Measurements from ENCODE around the gene PELI1.

The PELI1 gene

DNA sequence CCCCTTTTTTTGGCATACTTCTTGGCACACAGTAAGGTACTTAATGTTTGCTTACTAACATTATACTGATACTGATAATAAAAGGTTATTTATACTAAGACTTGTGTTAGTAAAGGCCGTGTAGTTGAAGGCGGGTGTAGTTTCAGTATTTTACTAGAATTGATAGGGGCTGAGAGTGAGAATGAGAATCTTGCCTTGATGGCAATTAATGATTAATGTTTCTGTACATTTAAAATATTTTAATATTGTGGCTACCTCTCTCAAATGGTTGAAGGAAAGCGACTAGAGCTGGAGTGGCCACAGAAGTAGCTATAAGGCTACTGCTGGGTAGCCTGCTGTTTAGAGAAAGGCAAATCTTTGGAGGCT, 29.3 kb downstream of the PELI1 start:
- no peak for DNase-seq (ENCODE audit: extremely low read depth, low read depth)
- TF ChIP-seq, protein P1, sequence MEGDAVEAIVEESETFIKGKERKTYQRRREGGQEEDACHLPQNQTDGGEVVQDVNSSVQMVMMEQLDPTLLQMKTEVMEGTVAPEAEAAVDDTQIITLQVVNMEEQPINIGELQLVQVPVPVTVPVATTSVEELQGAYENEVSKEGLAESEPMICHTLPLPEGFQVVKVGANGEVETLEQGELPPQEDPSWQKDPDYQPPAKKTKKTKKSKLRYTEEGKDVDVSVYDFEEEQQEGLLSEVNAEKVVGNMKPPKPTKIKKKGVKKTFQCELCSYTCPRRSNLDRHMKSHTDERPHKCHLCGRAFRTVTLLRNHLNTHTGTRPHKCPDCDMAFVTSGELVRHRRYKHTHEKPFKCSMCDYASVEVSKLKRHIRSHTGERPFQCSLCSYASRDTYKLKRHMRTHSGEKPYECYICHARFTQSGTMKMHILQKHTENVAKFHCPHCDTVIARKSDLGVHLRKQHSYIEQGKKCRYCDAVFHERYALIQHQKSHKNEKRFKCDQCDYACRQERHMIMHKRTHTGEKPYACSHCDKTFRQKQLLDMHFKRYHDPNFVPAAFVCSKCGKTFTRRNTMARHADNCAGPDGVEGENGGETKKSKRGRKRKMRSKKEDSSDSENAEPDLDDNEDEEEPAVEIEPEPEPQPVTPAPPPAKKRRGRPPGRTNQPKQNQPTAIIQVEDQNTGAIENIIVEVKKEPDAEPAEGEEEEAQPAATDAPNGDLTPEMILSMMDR (IDR thresholded peaks at IDR 0.05; ENCODE audit: low read depth, low read length), result no peak

DNA sequence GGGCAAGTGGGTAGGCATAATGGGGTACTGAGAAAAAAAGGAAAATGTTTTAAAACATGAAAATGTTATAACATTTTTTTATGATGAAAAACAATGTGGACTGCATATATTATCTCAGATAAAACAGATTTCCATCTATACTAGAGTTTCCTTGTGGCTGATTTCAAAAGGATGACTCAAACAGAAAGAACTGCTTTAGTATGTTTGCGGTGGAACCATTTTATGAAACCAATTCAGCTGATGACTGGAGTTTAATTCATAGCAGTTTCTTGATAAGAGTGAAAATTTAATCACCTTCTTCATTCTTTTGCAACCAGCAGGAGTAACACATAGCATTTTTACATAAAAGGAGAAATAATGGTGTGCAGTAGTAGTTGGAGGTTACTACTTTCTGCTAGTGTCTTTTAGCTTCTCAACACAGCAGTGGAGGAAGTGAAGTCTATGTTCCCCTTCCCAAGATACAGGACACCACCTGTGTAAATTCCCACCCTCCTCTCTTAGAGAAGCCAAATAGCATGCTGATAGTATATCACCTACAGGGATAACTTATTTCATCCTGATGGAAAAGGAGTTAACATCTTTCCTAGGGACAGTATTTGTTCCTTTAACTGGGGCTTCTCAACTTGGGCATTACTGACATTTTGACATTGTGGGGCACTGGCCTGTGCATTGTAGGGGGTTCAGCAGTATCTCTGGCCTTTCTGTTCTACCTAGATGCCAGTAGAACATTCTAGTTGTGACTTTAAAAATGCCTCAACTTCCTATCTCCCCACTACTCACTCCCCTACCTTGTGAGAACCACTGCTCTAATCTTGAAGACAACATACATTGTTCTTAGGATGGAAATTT, 29.9 kb downstream of the PELI1 start:
- DNase-seq (ENCODE audit: extremely low read depth, low read depth), result peak; percentile 19
- TF ChIP-seq, protein P1 (IDR thresholded peaks at IDR 0.05; ENCODE audit: low read depth, low read length), result no peak

DNA sequence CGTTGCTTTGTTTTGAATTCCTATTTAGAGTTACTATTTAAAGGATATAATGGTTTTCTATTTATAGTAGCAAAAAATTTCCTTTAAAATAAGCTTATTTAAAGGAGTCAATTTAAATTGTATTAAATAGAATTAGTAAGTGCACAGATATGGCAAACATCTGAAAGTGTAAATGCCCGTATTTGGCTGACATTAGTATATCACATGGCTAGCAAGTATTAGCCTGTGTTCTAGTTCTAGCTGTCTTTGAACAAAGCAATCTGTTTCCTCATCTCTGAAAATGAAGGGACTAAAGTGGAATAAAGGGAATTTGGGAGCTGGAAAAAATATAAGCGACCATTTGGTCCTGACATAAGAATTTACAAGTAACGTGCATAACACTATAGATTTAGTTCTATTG, 32.2 kb downstream of the PELI1 start:
- DNase-seq (ENCODE audit: extremely low read depth, low read depth), result no peak
- TF ChIP-seq, protein P1 (IDR thresholded peaks at IDR 0.05; ENCODE audit: low read depth, low read length), result no peak

DNA sequence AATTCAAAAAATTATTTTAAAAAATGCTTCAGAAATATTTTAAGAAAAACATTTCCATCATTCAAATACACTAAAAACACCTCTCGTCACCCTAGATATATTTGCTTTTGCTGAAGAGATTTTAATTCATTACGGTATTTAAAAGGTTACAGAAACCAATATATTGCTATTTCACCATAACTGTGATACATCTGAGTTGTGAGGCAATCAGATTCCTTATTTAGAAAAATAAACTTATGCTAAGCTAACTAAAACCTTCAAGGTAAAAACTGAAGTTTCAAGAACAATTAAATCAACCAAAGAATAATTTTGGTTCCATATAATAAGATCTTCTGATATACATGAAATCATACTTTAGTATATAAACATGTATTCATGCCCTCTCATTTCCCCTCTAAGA, 32.8 kb downstream of the PELI1 start:
- TF ChIP-seq, protein P1 (IDR thresholded peaks at IDR 0.05; ENCODE audit: low read depth, low read length), result no peak

DNA sequence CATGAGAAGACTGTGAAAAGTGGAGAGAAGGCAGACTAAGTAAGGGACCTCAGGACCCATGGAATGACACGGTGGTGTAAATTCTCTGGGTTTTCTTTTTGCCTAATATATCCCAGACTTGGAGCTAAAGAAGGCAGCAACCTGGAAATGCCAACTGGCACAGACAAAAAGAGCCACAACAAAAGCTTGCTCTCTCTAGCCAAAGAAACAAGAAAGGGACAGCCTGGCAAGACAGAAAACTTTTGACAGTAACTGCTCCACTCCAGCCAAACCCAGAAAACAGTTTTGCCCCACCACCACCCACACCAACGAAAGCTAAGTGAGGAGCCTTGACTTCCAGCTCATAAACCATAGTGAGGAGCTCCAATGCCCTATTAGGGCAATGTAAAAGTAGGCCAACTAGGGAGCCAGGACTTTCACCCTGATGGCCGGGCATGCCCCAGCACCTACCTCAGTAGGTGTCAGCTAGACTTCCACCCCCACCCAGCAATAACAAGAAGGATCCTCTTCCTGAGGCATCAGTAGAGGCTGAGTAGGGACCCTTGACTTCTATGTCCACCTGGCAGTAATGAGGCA, 35.5 kb downstream of the PELI1 start:
- no peak for DNase-seq (ENCODE audit: extremely low read depth, low read depth)

More for the DNA sequence above, 32.8 kb downstream of the PELI1 start:
- DNase-seq (ENCODE audit: extremely low read depth, low read depth), result no peak

DNA sequence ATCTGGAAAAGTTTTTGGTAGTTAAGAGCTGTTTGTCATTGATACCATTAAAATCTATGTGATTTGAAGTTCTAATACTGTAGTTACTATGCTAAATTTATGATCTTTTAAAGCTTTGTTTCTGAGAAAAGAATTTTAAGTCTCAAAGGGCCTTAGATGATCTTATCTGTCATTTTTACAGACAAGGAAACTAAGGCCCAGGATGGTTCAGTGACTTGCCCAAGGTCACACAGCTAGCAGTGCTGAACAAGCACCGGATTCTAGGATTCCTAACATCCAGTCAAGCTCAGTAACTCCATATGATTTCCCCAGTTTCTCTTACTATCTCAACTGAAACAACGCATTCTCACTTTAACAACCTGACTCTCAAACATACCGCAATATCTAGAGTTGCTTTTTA, 37.7 kb downstream of the PELI1 start:
- DNase-seq (ENCODE audit: extremely low read depth, low read depth), result no peak
- TF ChIP-seq, protein P1 (IDR thresholded peaks at IDR 0.05; ENCODE audit: low read depth, low read length), result no peak

More for the DNA sequence above, 35.5 kb downstream of the PELI1 start:
- TF ChIP-seq, protein P1 (IDR thresholded peaks at IDR 0.05; ENCODE audit: low read depth, low read length), result no peak

Data from AG09319 (cell line).